Middle frontal gyrus (tissue), 1 donor: ENCODE measurements around the gene RERE.
"Not testable (repeated sequence)": the region's sequence is repeated elsewhere in the genome, so short reads cannot be mapped to it uniquely, and the experiment has no call there.

ENCODE experiments used
- DNase-seq: peaks from one replicate; pipeline ENCODE4 v3.0.0-alpha.2; 2015; ENCODE audit warnings: low spot score; ENCODE audit errors: extremely low spot score

Gene RERE

DNA sequence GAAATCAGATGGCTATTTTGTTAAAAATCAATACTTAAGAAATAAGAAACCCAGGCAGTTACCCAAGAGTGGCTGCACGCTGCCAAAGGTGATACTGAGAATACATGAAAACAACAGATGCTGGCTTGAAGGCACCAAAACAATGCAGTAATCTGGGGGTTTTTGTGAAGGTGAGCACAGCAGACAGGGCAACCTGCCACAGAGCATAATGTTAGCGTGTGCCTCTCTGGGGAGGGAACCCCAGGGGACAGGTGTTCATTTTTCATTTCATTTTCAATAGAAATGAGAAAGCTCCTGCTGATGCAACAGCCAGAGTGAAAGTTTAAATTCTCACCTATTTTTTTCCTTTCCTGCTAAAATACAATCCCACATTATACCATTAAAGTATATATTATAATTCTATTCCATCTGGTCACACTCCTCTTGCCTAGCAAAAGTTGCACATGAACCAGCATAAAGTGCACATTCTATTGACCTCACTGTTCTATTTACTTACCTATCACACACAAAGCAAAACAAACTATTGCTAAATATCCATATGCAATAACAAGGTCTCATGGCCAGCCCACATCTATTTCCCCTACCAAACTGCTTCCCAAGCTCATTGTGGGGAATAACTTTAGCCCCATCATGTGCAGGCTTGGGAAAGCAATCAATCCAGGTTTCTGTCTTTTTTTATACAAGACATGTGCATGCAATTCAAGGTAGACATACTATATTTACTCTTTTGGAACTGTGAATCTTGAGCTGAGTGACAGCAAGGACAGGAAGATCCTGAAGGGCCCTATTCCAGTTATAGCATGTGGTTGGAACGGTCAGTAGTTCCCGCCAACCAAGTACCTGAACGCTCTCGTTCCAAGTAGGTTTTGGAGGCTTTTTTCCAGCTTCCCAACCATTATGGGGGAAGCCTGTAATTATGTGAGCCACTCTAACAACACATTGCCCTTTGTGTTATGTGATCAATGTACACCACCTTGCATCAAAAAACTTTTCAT, 173.6 kb downstream of the RERE start:
- DNase-seq, result no peak

DNA sequence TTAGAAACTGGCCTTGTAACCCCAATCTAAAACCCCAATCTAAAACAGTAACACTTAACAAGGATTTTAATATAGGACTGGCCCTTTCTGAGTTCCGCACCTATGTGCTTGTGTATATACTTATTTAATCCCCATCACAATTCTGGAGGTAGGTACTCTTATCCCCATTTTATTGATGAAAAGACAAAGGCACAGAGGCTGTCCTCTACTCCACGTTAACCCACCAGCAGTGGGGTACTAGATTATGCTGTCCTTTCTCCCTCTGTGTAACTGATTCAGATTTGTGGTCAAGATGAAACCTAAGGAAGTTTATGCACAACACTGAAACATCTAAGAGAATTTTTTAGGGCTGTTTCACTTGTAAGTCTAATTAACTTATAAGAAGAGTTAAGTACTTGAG, 175.3 kb downstream of the RERE start:
- DNase-seq, result no peak

DNA sequence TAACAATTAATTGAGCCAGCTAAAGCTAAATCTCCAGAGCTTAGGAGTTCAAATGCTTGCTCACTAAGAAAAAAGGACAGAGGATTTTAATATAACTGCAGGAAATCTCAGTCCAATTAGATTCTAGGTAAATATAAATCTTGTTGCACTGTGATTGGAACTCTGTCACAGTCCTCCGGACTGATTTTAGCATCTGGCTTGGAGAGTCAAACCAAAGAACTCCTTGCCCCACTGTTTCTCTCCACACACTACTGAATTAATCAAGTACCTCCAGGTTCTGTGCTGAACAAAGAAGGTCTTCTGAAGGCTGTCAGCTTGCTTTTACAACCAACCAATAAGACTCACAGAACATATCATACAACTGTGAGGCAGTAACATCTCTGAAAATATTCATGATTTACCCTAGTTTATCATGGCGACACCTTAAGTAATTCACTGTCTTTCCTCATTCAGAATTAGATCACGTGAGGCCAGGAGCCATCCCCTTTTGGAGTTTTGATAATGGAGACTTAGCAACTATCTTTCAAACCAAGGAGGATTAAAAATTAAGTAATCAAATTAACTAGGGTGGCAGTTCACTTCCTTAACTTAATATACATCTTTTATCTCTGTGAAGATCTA, 176.0 kb downstream of the RERE start:
- no peak for DNase-seq

DNA sequence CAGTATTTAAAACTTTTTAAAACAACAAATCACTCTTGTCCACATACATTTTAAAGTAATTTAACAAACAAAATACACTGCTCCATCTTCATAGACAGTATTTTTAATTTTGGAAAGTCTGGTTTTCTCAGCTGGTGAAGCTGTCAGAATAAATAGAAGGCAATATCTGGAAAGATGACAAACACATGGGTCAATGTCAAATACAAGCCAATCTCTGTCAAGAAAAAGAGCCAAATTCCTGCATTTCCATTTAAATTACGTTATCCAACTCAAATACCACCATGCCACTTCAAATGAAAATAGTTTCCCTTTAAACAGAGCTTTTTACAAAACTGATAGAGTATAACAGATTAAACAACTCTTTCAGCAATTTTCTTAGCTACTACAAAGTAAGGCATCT, 176.5 kb downstream of the RERE start:
- DNase-seq, result no peak

GRCh38 chr1:8639148-8639547, 178.3 kb downstream of the RERE start:
- no peak for DNase-seq

DNA sequence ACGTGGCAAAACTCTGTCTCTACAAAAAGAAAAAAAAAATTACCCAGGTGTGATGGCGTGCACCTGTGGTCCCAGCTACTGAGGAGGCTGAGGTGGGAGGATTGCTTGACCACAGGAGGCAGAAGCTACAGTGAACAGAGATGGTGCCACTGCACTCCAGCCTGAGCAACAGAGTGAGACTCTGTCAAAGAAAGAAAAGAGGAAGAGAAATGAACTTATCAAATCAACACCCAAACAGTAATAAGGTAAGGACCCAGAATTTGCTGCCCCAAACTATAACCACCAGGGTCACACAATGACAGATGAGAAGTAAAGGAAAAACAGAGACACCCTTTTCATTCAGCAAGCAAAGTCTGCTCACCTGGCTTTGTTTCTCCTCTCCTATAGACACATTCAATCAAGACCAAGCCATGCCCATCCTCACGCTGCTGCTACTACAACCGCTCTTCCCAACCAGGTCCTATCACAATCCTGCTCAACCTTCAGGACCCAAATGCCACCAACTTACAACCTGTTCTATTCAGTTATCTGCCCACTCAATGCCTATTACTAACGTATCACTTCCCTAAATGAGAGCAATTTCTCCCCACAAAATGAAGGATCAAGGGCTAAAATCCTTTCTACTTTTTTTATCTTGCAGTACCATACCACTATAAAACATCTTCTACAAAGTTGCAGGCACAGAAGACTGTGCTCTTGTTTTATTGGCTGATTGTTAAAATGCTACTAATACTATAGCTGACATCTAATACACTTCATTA, 183.5 kb downstream of the RERE start:
- DNase-seq, result no peak

GRCh38 chr1:8632102-8632501, 185.3 kb downstream of the RERE start:
- DNase-seq, result no peak

DNA sequence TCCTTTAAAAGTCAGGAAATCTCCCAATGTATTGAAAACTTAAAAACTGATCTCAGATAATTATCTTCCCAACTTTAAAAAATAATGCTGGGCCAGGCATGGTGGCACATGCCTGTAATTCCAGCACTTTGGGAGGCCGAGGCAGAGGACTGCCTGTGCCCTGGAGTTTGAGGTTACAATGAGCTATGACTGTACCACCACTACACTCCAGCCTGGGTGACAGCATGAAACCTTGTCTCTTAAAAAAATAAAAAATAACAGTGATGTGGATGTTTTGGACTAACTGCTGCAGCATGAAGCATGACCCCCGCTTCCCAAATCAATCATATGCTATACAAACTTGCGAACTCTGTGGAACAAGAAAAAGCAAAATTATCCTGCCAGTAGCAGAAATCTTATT, 186.3 kb downstream of the RERE start:
- DNase-seq, result no peak

- peak; percentile 37 for DNase-seq
Observed at GRCh38 chr1:8629241-8630091, 188.0 kb downstream of the RERE start.

- DNase-seq, result no peak
Observed at GRCh38 chr1:8628606-8629005, 188.8 kb downstream of the RERE start.

DNA sequence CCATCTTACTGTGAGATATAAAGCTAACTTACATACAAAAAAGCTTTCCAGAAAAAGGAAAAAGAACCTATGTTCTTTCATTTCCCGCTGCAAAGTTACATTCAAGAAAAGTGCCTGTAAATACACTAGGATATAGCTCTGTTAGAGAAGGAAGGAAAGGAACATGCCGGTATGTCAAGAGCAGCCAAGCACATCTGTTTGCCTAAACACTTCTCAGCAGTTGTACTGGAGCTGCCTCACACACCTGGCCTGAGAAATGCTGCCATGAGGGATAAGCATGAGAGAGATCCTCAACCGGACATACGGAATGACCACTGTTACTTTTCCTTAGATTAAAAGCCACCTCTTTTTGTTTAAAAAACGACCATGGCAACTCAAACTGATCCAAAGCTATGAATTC, 189.7 kb downstream of the RERE start:
- DNase-seq, result no peak

DNA sequence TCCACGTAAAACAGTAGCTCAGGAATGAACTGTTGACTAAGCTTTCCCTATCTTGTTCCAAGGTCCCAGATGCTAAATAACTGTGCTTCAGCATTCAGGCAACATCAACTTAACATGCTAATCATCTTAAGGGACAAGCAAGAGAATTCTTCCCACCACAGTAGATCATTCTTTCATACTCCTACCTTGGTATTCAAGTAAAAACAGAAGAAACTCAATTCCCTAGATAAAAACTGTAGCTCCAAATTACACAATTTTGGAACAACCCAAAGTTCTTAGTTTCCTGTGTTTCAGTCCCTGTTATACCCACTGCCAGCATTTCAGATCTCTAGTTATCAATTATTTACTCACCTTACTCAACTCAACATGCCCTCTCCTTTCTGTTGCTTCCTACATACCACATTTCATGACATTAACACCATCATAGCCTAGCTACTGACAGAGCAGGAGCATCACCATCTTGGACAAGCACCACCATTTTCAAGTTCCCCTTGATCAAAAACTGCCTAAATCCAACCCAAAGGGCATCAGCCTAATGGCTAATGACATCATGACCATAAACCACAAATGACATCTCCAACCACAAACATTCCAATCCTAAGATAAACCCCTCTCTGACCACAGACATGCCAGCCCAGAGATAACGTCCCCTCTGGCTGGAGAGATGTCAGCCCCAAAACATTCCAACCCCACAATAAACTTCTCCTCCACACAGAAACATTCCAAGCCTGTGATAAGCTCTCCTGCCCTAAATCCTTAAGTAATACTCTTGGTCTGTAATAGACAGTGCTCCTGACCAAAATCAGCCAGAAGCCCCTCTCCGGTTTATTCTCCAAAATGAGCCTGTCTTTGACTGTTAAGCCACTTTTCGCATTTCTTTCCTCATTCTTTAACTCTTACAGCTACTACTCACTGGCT, 191.2 kb downstream of the RERE start:
- DNase-seq, result no peak

DNA sequence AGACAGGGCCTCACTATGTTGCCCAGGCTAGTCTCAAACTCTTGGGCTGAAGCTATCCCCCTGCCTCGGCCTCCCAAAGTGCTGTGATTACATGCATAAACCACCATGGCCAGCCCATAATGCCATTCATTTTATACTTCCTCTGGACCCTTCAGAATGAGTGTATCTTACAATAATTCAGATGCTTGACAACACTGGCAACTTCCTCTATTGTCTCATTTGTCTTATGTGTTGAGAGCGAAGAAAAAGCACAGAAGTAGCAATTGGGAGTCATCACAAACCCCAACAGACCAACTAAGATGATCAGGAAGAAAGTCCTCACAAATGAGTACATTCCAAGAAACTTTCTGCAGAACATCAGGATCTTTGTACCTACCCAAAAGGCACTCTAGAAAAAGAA, 191.9 kb downstream of the RERE start:
- no peak for DNase-seq

- DNase-seq, result not testable (repeated sequence)
Observed at GRCh38 chr1:8623651-8624192, 193.7 kb downstream of the RERE start.

DNA sequence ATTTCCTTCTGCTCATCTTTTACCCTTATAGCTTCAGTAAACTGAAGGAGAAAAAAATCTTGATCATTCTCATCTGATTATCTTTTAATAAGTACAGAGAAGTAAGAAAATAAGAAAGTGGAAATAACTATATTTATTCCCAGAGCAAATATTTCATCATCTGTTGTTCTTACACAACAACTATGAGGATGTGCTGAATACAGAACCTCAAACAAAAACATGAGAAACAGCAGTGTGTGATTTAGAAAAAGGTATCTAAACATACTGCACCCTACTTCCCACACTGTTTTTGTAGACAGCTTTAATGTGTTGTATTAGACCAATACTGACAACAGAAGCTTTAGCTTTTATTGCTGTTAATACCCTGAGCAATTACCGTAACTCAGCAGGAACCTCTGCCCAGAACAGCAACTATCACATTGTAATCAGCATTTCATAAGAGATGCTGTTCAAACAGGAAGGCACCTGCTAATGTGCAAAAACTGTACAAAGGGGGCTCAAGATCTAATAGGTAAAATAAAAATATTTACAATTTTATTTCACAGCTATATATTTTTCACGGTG, 195.6 kb downstream of the RERE start:
- DNase-seq, result not testable (repeated sequence)

GRCh38 chr1:8621034-8621582, 196.3 kb downstream of the RERE start:
- not testable (repeated sequence) for DNase-seq

DNA sequence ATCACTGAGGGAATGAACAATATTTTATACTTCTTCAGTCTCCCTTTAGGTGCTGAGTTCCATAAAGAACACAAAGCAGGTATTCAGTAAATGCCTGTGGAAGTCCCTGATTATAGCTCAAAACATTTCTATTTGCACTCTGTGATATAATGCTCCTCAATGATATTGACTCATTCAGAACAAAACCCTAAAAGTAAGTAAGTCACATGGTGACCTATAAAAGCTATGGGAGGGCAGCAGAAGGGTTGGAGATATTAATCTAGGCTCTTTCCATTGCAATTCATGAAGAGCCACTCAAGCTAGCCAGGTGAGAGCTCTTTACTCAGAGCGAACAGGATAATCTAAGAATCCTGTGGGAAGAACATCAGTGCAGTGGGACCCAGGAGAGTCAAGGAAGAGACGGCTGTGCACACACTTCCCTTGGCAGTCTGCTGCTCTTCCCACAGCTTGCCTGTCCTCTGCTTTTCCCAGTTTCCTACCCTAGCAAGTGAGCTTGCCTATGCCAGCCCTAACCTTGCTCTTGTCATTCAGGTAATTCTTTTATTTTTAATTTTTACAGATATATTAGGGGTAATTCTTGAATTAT, 197.4 kb downstream of the RERE start:
- not testable (repeated sequence) for DNase-seq

- not testable (repeated sequence) for DNase-seq
Observed at GRCh38 chr1:8619419-8619818, 198.0 kb downstream of the RERE start.

DNA sequence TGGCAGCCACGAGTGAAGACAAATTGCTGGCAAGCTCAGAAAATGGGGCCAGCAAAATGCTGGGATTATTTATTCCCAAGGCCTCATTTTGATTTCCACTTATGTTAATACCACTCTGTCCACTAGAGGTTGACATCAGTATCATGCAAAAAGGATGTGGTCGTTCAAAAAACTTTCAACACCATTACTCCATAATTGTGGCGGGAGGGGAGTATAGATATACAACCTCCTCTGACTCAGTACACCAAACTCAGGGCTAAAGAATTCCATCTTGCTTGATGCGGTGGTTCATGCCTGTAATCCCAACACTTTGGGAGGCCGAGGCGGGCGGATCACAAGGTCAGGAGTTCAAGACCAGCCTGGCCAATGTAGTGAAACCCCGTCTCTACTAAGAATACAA, 200.6 kb downstream of the RERE start:
- not testable (repeated sequence) for DNase-seq
